T-helper 1 cell (primary cell): ENCODE results near the gene AK3.
A peak's percentile ranks its signal among the peaks of the same experiment; 100 is the strongest.

ENCODE experiments used
- DNase-seq, 5 donors: peaks; one replicate each; pipeline ENCODE4 v3.0.0-alpha.2; 2012 to 2020

Gene AK3

GRCh38 chr9:4746278-4747030, 5.5 kb upstream of the AK3 start:
- DNase-seq, result no peak

- DNase-seq, result no peak
These were observed 2.3 kb upstream of the AK3 start for GRCh38 chr9:4743131-4743875.

- no peak for DNase-seq
These were observed 1.2 kb upstream of the AK3 start for GRCh38 chr9:4742246-4742645.

- DNase-seq, result peak in 3 of 5 donors; percentile 6 to 17 (median 14)
These were observed 525 bp upstream of the AK3 start for GRCh38 chr9:4741365-4742089.

GRCh38 chr9:4740388-4740637, 689 bp downstream of the AK3 start:
- DNase-seq, result no peak

GRCh38 chr9:4739587-4740387, 1.2 kb downstream of the AK3 start:
- no peak for DNase-seq

- no peak for DNase-seq
These were observed 2.0 kb downstream of the AK3 start for GRCh38 chr9:4738866-4739586.

- DNase-seq, result no peak
These were observed 6.9 kb downstream of the AK3 start for GRCh38 chr9:4734150-4734549.

- DNase-seq, result no peak
These were observed 8.1 kb downstream of the AK3 start for GRCh38 chr9:4732890-4733289.

- peak in 1 of 5 donors; percentile 26 for DNase-seq
These were observed 13.4 kb downstream of the AK3 start for GRCh38 chr9:4727593-4727992.

GRCh38 chr9:4725706-4726442, 15.1 kb downstream of the AK3 start:
- peak in 1 of 5 donors; percentile 17 for DNase-seq

GRCh38 chr9:4721736-4722135, 19.3 kb downstream of the AK3 start:
- no peak for DNase-seq

GRCh38 chr9:4718911-4719310, 22.1 kb downstream of the AK3 start:
- no peak for DNase-seq

GRCh38 chr9:4717815-4718214, 23.2 kb downstream of the AK3 start:
- DNase-seq, result no peak

- no peak for DNase-seq
These were observed 24.8 kb downstream of the AK3 start for GRCh38 chr9:4716163-4716562.

GRCh38 chr9:4714266-4715016, 26.6 kb downstream of the AK3 start:
- DNase-seq, result no peak

- no peak for DNase-seq
These were observed 27.2 kb downstream of the AK3 start for GRCh38 chr9:4713849-4714248.

GRCh38 chr9:4709380-4709779, 31.6 kb downstream of the AK3 start:
- no peak for DNase-seq

- no peak for DNase-seq
These were observed 33.9 kb downstream of the AK3 start for GRCh38 chr9:4706971-4707622.

GRCh38 chr9:4706021-4706420, 35.0 kb downstream of the AK3 start:
- no peak for DNase-seq
